DMS153 (cell line): ENCODE measurements around the gene GPR26.
A peak's percentile ranks its signal among the peaks of the same experiment; 100 is the strongest.

Source experiments
- DNase-seq: peaks from one replicate; lab custom pipeline; 2025; lab: John Stamatoyannopoulos, UW

Gene GPR26, protein sequence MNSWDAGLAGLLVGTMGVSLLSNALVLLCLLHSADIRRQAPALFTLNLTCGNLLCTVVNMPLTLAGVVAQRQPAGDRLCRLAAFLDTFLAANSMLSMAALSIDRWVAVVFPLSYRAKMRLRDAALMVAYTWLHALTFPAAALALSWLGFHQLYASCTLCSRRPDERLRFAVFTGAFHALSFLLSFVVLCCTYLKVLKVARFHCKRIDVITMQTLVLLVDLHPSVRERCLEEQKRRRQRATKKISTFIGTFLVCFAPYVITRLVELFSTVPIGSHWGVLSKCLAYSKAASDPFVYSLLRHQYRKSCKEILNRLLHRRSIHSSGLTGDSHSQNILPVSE

DNA sequence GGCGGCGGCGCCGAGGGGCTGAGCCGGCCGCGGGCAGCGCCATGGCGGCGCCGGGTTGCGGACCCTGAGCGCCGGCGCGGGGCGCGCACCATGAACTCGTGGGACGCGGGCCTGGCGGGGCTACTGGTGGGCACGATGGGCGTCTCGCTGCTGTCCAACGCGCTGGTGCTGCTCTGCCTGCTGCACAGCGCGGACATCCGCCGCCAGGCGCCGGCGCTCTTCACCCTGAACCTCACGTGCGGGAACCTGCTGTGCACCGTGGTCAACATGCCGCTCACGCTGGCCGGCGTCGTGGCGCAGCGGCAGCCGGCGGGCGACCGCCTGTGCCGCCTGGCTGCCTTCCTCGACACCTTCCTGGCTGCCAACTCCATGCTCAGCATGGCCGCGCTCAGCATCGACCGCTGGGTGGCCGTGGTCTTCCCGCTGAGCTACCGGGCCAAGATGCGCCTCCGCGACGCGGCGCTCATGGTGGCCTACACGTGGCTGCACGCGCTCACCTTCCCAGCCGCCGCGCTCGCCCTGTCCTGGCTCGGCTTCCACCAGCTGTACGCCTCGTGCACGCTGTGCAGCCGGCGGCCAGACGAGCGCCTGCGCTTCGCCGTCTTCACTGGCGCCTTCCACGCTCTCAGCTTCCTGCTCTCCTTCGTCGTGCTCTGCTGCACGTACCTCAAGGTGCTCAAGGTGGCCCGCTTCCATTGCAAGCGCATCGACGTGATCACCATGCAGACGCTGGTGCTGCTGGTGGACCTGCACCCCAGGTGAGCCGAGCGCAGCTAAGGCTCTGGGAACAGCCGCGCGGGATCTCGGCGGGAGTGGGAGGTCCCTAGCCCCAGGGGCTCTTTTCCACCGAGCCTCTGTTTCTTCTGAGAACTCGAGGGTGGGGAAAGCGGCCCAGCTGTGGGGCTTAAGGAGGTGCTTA is at the start of gene GPR26:
Gene GPR26, plus strand, starts transcription at position 38 of the 919 bp plus-strand sequence. Its CDS starts 53 bp downstream, at position 91.
- DNase-seq, result no peak

- DNase-seq, result no peak
Observed at GRCh38 chr10:123618224-123618623, 47.9 kb upstream of the GPR26 start.

GRCh38 chr10:123619067-123619855 is 46.9 kb upstream of the GPR26 start:
- DNase-seq, result no peak

DNA sequence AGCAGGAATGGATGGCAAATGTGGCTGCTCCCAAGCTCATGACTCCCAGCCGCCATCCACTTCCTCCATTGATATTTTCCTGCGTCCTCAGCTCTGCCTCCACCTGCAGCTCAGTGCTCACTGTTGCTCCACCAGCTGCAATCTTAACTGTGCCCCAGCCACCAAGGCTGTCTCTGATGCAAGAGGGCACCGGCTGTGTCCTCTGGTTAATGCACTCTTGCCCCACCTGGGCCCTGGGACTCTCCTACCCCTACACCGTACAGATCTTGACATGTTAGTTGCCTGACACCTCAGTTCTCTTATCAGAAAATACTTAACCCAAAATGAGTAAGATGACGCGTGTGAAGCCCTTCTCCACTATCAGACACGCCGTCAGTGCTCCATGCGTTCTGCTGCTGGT is 45.5 kb upstream of the GPR26 start:
- no peak for DNase-seq

DNA sequence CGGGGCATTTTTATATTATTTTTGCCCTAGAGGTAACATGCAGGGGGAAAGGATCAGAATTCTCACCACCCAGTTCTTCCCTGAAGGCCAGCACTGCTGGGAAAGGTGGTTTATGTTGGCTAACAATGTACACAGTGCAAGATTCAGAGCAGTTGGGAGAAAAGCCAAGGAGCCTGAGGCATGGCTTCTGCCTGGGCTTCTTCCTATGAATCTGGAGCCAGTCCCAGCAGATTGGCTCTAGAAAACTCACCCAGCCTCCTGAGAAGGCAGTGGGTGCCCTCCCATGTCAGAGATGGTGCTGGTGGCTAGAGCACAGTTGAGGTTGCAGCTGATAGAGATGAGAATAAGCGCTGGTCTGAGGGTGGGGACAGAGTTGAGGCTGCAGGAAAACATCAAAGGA is 44.7 kb upstream of the GPR26 start:
- DNase-seq, result no peak

DNA sequence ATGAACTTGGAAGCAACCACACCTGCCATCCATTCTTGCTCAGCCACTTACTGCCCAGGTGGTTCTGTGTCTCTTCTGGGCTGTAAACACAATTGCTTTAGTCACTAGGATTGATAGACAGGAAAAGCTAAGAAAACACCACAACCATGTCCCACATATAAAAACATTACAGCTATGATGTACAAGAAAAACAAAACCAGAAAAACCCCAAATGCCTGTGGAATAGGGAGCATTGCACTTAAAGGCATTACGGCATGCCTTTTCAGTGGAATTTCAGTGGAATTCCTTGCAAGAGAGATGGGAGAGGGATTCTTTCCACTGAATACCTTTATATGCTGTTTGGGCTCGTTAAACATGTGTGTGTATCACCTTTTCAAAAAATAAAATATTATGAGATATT is 44.2 kb upstream of the GPR26 start:
- no peak for DNase-seq

DNA sequence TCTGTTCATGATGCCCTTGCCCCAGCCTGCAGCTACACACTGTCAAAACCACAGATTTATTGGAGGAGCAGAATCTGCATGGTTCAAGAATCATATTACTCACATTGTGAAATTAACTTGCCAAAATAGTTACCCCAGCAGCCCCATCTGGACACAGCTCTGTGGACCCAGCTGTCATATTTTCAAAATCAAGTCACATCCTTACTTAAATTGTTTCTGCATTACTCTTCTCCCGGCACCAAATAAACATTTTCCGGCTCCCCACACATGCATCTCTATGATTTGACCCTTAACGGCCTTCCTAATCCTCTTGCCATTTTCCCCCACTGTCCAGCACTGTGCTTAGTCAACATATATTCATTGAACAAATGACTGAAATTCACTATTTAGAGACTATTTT is 43.8 kb upstream of the GPR26 start:
- DNase-seq, result no peak

DNA sequence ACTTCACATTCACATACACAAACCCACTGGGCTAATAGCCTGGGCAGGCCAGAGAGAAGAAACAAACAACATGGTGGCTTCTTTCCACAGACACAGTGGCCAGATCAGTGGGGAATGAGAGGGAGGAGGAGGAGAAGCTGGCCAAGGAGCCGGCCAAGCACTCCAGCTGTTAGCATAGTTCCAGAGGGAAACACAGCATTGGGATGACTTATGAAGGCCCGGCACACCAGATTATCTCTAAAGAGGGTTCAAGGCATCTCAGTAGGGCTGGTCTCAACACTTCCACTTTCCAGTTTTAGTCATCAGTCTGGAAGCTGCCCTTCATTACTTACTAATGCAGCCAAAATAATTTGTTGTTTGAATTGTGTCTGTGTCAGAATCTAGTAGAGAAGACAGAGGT is 42.1 kb upstream of the GPR26 start:
- no peak for DNase-seq

DNA sequence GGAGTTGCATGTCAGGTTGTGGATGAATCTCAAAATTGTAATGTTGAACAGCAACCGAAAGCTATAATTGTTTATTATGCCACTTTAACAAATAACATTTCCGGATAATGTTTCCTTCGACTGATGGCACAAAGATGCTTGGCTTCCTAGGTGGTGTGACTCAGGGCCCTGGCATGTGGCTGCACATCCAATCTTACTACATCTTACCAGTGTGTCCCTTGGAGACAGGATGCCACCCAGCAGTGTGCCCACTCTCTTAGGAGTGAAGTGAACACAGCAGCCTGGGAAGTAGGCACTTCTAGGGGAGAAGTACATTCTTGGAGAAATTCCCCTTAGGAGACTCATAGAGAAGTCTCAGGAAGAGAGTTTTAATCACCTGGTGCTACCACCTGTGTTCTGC is 33.0 kb upstream of the GPR26 start:
- no peak for DNase-seq

GRCh38 chr10:123633636-123634035 is 32.5 kb upstream of the GPR26 start:
- no peak for DNase-seq

- DNase-seq, result no peak
Observed at GRCh38 chr10:123634221-123634620, 31.9 kb upstream of the GPR26 start.

GRCh38 chr10:123635131-123635530 is 31.0 kb upstream of the GPR26 start:
- no peak for DNase-seq

GRCh38 chr10:123635745-123636144 is 30.4 kb upstream of the GPR26 start:
- DNase-seq, result no peak

DNA sequence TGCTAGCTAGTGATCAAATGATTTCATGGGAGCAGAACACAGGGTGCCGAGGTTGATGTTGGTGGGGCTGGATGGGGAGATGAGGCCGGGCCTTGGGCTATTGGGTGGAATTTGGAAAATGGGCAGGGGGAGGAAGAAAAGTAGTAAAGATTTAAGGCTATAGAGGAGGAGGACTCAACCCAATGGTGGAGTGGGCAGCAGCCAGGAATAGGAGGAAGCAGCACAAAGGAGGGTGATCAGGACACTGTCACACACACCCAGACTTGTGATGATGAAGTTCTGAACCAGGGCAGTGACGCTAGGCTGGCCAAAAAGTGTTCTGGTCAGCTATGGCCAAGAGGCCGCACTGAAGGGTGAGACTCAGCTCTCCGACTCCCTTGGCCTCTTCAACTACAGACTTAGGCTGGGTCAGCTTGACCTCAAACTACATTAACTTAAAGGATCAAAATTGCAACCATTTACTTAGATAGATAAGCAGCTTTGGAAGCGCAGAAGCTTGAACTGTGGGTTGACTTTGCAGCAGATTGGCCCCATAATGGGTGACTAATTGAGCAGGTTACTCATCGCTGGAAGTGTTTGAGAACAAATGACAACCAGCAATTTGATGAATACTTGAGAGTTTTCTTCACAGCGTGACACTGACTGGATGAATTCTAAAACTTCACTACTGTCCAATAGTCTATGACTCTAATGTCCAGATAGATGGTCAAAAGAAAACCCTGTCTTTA is 29.4 kb upstream of the GPR26 start:
- no peak for DNase-seq

DNA sequence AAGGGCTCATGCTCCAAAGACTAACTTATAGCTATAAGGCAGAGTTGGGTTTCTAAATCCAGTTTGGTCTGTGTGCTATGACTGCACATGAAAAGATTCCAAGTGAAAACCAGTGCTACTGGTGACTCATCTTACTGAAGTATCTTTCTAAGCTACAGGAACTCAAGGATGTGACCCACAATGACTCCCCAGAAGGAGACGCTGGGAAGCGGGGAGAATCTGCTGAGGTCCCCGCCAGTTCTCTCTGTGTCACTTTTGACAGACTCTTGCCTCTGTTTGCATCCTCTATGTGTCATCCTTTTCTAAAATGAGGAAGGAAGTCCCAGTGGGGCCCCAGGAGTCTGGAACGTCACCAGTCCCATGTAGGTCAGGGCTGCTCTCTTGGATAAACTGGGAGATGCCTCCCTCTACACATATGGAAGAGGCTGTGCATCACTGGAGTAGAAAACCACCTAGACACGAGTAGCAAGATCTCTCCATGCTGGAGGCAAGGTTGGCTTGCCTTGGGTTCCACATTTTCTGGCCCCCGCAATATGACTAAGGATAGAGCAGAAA is 28.8 kb upstream of the GPR26 start:
- DNase-seq, result no peak

- no peak for DNase-seq
Observed at GRCh38 chr10:123639131-123639530, 27.0 kb upstream of the GPR26 start.

DNA sequence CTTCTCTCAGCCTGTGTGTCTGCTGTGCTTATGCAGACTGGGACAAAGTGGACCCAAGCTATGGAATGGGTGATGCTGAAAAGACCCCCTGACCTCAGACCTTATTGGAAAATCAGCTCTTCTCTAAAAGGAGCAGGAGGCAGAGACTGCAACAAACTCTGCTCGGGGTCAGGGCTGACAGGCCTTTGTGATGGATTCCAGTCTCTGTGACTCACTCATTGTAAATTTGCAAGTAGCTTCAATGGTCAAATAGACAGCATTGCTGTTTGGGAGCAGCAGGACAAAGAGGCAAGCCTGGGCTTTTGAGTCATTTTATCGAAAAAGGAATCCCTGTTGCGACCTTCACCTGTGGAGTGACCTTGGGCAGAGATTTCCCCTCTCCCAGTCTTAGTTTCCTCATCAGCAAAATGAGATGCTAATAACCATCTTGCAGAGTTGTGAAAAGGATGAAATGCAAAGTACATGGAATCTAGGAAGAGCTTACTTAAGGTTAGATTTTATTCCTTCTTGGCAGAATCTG is 26.1 kb upstream of the GPR26 start:
- no peak for DNase-seq

- DNase-seq, result no peak
Observed at GRCh38 chr10:123642293-123642692, 23.9 kb upstream of the GPR26 start.

DNA sequence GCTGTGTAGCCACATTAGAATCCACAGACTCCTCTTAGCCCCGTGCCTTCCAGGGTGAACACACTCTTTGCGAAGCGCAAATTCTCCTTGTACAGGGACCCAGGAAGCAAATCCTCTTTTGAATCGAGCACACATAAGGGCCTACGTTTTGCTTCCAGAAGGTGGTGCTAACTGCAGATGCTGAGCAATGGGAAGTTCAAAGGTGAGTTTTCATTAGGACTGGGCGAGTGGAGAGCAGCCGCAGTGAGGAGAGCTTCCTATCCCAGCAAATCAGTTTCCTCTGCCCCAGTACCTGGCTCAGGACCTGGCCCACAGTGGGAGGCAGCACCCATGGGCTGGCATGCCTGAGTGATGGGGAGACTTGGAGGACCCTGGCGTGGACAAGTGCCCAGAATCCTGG is 23.5 kb upstream of the GPR26 start:
- peak; percentile 22 for DNase-seq

GRCh38 chr10:123643315-123643714 is 22.8 kb upstream of the GPR26 start:
- no peak for DNase-seq

- no peak for DNase-seq
Observed at GRCh38 chr10:123645016-123645415, 21.1 kb upstream of the GPR26 start.
